Endothelial cell of umbilical vein (primary cell): ENCODE results near the gene PDCD7.

ENCODE experiments used
- CTCF ChIP-seq, 2 donors: IDR thresholded peaks; 1 replicate in 1 of 2; 2 replicates in 1 of 2; pipeline ENCODE4 v1.5.1; 2011; ENCODE audit warnings: low read length in 2 of 2, mild to moderate bottlenecking in 2 of 2, moderate library complexity in 2 of 2, control low read depth in 1 of 2, inconsistent platforms in 1 of 2, low read depth in 1 of 2; ENCODE audit not compliant: insufficient read depth in 1 of 2; ENCODE audit errors: extremely low read depth in 1 of 2
- EZH2 ChIP-seq: IDR thresholded peaks from 2 replicates; pipeline ENCODE4 v1.6.1; 2012; ENCODE audit warnings: borderline replicate concordance, low read depth, mild to moderate bottlenecking, moderate library complexity, low read length, inconsistent platforms; ENCODE audit not compliant: severe bottlenecking
- FOS ChIP-seq: IDR thresholded peaks from 2 replicates; pipeline ENCODE4 v1.6.1; 2011; ENCODE audit warnings: mild to moderate bottlenecking, low read length, moderate library complexity, borderline replicate concordance; ENCODE audit not compliant: insufficient read depth
- GATA2 ChIP-seq: IDR thresholded peaks from 2 replicates; pipeline ENCODE4 v1.7.0; 2011; ENCODE audit warnings: low read depth, mild to moderate bottlenecking, moderate library complexity, mixed read lengths, low read length; ENCODE audit not compliant: insufficient read length, insufficient read depth
- JUN ChIP-seq: IDR thresholded peaks from 2 replicates; pipeline ENCODE4 v1.6.1; 2011; ENCODE audit warnings: borderline replicate concordance, low read depth; ENCODE audit not compliant: insufficient read length, insufficient read depth
- MAX ChIP-seq: IDR thresholded peaks from 2 replicates; pipeline ENCODE4 v1.6.1; 2011; ENCODE audit not compliant: insufficient read depth, insufficient read length
- POLR2A ChIP-seq: IDR thresholded peaks from 2 replicates; pipeline ENCODE4 v1.6.1; 2012; ENCODE audit warnings: low read depth, mild to moderate bottlenecking, control low read depth, low read length
- POLR2AphosphoS5 ChIP-seq: IDR thresholded peaks from 2 replicates; pipeline ENCODE4 v1.6.1; 2012; ENCODE audit warnings: low read depth, mild to moderate bottlenecking, control low read depth, low read length, moderate library complexity; ENCODE audit not compliant: insufficient read depth

- no peak for TF ChIP-seq EZH2
- TF ChIP-seq POLR2A = no peak
- no peak for TF ChIP-seq CTCF (IDR thresholded peaks at IDR 0.05; ENCODE audit: extremely low read depth in 1 of 2, insufficient read depth in 1 of 2, low read depth in 1 of 2, low read length in 2 of 2)
- no peak for TF ChIP-seq POLR2AphosphoS5
- TF ChIP-seq MAX = no peak
- no peak for TF ChIP-seq JUN
- TF ChIP-seq FOS = no peak
- TF ChIP-seq GATA2 = no peak
These were observed 41.9 kb upstream of the PDCD7 start for GRCh38 chr15:65175511-65175910.
